HG03097 (cell line): ENCODE results near the gene GALNTL6.

Experiments used
- ATAC-seq: cut with Tn5 transposase; IDR thresholded peaks from one replicate; pipeline ENCODE4 v1.9.1; 2021; ENCODE audit not compliant: unreplicated experiment, low FRiP score

GALNTL6 gene

DNA sequence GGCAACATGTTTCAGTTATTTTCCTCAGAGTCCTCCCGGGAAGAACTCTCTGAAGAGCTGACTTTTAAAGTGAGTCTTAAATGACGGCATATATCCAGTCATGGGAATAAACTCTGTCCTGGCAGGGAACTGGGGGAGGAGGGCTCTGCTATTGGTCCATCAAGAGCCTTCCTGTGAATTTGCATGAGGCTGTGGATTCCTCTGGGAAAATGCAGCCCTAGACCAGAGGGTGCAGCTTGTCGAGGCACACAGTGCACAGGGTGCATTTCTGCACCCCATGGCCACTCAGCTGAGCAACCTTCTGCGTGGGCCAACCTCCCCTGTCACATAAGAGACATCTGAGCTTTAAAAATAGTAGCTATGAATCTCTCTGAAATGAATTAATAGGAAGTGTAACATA lies 360.0 kb downstream of the GALNTL6 start:
- no peak for ATAC-seq

DNA sequence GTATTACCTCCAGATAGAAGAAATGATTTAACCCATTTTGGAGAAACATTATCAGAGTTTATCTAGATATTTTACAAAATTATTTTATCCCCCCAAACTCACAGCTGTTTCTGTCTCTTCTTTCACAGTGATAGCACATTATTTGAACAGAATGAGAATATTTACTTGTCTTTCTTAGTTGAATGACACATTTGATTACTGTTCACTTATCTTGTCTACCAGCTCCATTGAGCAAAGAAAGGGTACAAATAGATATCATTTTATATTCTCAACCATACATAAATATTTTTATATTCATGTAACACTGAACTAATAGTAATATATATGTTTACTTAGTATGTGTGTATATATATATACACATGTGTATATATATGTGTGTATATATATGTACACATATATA lies 364.2 kb downstream of the GALNTL6 start:
- no peak for ATAC-seq

DNA sequence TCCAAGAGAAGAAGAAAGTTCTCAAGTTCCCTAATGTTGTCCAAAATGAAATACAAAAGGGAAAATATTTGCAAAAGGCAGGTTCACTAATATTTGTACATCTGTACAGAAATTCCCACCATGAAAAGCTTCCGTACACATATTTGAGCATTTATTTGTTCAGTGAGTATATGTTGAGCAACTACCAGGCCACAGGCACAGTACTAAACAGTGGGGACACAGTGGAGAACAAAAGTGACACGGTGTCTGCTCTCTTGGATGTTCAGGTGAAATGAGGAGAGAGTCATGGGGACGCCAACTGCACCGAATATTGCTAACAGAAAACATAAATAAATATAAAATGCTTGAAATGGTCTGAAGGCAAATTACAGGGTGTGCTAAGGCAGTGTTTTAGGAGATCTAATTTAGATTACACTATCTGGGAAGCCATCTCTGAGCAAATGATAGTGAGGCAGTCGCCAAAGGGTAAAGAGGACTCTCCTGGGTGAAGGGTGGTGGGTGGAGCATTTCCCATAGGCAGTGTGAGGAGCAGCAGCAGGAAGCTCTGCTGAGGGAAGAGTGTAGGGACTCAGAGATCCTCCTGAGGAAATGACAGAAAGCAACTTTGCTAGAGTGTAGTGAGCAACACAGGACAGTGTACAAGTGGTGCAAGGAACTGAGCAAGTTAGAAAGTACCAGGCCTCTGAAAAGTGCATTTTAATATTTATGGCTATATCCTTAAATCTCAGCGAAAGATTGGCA lies 375.2 kb downstream of the GALNTL6 start:
- ATAC-seq = no peak

DNA sequence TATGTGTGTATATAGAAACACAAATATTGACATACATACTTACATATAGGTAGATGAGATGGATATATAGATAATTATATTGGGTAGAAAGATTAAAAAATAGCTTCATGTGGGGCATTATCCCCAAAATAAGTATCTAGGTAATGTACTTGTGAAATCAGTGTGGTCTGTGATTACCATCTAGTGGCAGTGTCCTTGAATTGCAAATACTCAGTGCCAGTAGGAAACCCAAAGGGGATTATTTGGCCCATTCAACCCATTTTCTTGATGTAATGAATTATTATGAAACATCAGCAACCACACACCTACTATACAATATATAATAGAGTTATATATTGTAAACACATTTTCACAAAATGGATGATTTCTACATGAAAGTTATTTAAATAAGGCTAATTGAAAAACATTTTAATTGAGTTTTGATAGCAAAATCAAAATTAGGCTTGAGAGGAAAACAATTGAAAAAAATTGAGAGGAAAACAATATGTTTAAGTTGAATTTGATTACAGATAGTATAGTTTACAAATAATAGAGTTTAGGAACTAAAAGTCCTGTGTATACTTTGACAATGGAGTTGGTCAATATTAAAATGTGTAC lies 389.4 kb downstream of the GALNTL6 start:
- no peak for ATAC-seq

DNA sequence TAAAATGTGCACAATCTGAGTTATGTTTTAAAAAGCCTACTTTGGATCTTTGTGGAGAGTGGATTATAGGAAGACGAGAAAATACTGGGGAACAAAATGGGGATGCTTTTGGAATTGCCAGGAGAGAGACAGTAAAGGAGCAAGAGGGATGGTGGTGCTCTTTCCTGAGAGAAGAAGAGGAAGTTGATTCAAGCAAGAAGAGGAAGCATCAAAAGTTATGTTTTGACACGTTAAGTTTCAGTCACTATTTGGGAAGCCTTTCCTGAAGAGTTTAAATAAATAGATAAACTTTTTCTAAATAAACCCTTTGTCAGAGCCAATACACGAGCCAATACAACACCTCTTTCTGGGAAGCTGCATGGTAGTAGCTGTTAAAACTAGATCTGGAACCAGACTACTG lies 394.1 kb downstream of the GALNTL6 start:
- ATAC-seq = no peak

DNA sequence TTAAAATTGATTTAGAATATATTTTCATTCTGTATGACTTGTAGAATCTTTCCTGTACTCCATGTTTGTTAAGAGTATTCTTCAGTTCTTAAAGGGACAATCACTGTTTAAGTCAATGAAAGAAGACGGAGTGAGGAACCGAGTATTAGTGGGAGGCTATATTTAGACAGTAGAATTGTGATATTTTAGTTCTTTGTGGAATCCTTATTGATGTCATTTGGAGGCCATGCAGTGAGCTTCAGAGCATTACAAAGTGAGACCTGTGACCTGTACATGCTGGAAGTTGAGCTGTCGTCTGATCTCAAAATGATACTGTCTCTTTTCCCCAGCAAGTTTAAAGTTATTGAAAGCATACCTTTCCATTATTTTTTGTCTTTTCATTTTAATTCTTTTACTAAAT lies 394.7 kb downstream of the GALNTL6 start:
- no peak for ATAC-seq

DNA sequence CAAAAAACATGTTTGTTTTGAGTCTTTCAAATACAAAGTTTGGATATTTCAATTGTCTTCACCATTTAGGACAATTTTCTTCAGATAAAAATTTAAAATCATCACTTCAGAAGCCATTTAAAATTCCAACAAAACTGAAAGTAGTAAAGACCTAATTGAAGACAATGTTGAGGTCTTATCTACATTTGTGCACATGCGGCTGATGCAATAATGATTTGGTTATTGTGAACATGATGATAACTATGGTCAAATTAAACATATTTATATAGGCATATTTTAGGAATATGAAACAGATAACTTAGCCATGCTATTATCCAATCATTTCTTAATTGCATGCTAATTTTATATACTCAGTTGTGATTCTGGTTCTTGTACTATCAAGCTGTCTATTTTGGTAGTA lies 407.5 kb downstream of the GALNTL6 start:
- no peak for ATAC-seq

DNA sequence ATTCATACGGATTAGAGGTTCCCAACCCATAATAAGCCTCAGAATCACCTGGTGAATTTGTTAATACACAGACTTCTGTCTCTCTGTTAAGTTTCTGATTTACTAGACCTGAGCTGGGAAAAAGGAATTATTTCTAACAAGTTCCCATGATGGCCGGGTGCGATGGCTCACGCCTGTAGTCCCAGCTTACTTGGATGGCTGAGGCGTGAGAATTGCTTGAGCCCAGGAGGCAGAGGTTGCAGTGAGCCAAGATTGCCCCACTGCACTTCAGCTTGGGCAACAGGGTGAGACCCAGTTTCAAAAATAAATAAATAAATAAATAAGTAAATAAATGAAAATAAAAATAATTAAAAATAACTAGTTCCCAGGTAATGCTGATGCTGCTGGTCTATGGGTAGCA lies 412.3 kb downstream of the GALNTL6 start:
- no peak for ATAC-seq

DNA sequence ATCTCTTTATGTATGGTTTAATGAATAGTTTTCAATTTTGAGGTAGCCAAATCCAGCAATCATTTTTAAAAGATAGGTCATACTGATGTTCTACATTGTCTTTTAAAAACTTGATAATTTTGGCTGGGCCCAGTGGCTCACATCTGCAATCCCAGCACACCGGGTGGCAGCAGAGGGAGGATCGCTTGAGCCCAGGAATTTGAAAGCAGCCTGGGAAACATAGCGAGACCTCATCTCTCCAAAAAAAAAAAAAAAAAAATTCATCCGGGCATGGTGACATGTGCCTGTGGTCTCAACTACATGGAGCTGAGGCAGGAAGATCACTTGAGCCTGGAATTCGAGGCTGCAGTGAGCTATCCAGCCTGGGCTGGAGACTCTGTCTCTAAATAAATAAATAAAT lies 419.8 kb downstream of the GALNTL6 start:
- no peak for ATAC-seq

DNA sequence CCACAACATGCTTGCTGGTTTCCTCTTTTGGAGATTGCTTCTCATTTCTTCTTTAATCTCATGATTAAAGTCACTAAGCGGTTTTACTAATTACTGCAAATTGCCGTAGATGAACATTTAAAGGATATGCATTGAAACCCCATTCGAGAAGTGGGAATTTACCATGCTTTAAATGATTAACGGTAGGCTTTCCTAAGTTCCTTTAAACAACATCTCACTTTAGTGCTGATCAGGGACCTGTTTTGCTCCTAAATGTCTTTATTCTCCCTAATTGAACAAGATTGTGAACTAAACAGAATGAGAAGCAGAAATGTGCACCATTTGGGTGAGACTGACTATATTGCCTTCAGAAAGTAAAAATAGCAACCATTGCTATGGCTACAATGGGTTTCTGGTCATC lies 430.3 kb downstream of the GALNTL6 start:
- no peak for ATAC-seq

DNA sequence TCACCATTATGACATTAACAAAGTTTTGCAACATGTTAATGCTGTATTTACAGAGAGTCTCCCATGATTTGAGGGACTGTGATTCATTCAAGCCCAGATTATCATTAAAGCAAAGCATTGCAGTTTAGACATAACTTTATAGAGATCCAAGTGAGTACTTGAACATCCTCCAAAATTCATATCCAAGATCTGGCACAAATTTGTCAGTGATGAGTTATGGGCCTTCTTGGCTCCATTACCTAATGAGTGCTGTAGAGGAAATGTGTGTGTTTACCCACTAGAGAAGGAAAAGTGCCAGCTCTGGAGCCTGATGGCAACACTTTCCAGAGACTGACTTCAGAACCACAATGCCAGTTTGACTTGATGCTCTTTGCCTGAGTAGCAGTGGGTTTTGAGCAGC lies 432.3 kb downstream of the GALNTL6 start:
- ATAC-seq = no peak

DNA sequence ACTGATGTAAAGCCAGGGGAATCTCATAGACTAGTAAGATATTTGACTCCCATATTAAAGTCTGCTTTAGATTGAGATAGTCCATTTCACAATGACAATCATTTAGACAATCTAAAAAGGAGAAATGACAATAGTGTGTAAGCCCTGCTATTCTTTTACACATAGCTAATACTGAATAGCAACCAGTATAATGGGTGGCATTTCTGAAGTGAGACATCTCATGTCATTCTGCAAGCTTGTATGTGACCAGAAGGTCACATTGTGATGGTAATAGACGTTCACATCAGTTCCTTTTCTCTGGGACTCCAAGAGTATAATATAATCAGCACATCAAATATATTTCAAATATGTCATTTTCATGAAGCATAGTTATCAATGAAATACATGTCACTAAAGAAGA lies 440.2 kb downstream of the GALNTL6 start:
- ATAC-seq = no peak

DNA sequence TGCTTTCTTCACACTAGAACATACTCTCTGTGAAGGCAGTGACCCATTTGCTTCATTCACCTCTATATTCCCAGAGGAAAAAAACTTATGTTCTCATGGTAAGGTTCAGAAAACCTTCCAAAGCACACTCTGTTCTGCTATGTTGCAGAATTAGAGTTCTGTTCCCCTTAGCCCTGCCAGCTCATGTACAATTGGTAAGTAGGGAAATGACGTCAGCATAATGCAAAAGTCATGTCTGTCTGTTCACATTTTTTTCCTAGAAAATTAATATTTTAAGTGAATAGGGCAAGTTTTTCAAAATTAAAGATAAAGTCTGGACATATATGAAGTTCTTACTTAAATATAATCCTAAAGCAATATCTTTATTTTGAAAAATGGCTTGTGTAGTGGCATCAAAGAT lies 443.6 kb downstream of the GALNTL6 start:
- no peak for ATAC-seq

DNA sequence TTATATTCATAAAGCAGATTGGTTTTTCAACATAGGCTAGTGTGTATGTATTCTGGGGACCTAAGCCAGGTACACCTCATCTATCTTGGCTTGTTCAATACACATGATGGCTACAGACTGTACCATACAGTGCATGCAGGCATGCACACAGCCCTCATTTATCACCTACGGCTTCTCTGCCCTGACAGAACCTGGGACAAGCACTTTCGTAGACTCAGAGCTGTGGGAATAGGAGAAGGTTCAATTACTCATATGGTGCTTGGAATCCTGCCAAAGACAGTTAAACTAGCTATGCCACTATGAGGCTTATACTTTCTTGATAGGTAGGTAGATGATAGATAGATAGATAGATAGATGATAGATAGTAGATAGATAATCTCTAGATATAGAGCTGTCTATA lies 457.2 kb downstream of the GALNTL6 start:
- no peak for ATAC-seq

DNA sequence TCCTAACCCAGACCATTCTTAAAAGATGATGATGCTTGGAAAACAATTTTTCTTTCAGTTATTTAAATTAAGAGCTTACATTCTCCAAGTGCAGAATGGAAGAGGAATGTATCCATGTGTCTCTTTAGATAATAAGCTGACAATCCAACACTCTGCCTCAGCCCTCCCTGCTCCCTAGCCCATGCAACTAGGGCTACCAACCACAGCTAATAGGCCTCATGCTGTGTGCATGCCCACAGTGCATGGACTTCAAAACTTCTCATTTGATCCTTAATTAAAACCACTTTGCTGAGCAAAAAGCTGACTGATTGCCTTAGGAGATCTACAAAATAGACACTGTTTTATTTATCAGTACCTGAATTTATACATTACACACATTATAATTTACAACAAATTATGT lies 473.9 kb downstream of the GALNTL6 start:
- ATAC-seq = no peak

DNA sequence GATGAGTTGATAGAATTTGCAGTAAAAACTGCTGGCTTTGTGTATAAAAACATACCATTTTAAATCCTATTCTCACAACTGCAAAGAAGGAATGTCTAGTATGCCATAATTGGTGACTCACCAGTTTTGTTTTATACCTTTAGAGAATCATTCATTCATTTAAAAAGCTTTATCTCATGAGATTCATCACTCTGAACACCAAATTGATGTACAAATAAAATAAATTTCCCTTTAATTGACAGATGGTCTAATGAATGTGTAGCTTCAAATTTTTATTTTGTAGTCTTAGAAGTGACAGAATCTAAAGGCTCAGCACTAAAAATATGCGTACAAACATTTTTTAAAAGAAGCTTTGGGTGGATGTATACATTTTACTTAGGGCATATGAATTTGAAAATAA lies 492.5 kb downstream of the GALNTL6 start:
- no peak for ATAC-seq

DNA sequence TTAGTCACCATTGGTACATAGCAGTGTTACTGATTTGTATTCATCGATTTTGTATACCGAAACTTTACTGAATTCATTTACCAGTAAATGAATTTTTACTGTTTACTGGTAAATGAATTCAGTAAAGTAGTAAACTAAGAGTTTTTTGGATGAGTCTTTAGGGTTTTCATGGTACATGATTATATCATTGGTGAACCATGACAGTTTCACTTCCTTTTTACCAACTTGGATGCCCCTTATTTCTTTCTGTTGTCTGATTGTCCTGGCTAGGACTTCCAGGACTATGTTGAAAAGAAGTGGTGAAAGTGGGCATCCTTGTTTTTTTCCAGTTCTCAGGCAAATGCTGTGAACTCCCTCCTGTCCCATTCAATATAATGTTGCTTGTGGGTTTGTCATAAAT lies 494.9 kb downstream of the GALNTL6 start:
- no peak for ATAC-seq

DNA sequence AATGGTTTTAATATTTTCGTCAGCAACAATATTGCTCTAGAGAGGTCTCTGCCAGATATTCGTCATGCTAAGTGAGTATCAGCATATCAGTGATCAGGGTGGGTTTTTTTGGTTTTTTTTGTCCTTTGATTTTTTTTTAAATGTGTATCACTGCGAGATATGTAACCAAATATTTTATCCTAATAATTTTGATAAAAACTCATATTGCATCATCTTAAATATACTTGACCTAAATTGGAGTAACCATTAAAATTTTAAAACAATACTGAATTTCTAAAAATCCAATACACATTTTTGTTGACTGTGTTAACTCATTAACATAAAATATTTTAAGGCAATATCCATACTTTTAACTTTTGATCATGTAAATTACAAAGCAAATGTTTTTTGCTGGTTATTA lies 498.5 kb downstream of the GALNTL6 start:
- no peak for ATAC-seq

DNA sequence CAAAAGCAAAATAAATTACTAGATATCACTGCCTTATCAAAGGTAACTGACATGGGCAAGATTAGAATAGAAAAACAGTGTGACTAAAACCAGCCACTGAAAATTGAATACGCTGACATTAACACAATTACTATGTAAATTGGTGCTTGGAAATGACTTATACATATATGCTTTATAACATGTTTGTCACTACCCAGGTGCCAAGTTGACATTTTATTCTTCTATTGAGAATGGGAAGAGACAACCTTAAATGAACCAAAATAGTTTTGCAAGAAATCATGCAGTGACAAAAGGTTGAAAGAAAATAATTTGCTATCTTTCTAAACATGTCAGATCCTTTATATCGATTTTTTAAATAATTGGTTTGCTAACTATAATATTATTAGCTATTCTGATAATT lies 510.1 kb downstream of the GALNTL6 start:
- no peak for ATAC-seq

DNA sequence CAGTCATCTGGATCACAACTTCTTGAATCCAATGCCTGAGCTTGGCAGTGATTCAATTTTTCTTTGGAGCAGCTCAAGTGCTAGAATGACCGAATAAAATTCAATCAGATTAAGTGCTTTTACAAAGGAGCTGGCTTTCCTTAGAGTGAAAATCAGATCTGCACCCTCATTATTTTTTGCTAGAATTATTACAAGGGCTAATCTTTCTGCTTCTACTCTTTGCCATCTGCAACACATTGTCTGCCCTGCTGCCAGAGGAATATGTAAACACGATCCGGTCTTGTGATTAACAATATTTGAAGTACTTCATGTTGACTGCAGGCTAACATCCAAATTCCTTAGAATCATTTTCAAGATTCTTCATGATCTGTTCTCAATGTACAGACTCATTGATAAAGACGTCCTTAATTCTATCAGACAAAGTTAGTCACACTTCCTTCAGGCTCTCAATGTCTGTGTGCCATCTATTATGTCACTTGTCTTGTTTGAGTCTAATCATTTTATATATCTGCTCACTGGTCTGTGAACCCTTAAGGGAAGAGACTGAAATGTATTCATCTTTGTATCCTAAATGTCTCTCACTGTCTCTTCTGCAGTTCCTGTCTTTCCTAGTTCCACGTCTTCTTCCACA lies 531.2 kb downstream of the GALNTL6 start:
- ATAC-seq = no peak

DNA sequence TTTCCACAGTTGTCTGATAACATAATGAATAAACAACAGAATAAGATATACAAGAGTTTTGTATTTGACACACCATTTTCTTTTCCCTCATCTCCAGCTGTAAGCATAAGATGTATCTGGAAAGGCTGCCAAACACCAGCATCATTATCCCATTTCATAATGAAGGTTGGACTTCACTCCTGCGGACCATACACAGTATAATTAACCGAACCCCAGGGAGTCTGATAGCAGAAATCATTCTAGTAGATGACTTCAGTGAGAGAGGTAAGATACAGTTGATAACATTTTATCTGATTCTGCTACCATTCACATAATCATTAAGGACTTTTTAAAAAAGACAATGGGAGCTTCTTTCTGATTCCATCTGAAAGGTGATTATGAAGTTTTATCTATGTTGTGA lies 535.2 kb downstream of the GALNTL6 start:
- no peak for ATAC-seq

DNA sequence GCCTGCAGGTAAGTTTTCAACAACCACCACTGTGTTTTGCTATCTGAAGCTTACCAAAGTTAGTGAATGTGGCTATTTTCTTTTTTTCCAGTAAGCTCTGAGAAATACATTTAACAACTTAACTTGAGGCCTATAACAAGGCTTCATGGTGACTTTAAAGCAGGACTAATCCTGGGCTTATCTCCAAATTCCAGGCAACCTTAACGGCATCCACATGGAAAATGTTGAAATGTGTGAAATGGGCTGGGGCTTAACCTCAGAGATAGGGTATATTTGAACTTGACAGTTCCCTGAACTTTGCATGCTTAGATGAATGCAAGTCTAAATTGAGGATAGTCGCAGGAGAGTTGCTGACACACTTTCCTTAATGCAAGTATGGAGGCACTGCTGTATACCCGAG lies 539.2 kb downstream of the GALNTL6 start:
- no peak for ATAC-seq
